Astrocyte of the cerebellum (primary cell): ENCODE data around the gene SHC2.

Experiments used
- DNase-seq: peaks from one replicate; pipeline ENCODE4 v3.0.0-alpha.2; 2011; ENCODE audit warnings: low read depth
- H3K4me3 ChIP-seq: 2 replicates; pipeline ENCODE4 v1.5.1; 2011; ENCODE audit warnings: mild to moderate bottlenecking, low read depth, low read length, moderate library complexity
- in situ Hi-C: cut with HindIII; loops from 2 replicates; pipeline ENCODE4 v1.10.0; 2017; ENCODE audit warnings: low sequenced_read_pairs
- TF ChIP-seq, protein P1 (sequence below): IDR thresholded peaks from 2 replicates; pipeline ENCODE4 v1.5.1; 2012; ENCODE audit warnings: low read length, low read depth, moderate library complexity, mild to moderate bottlenecking; ENCODE audit errors: missing control alignments

SHC2 gene

GRCh38 chr19:377801-378581, 82.8 kb downstream of the SHC2 start:
- no peak for DNase-seq
- in situ Hi-C loops, result no loop called here
- TF ChIP-seq, protein P1, sequence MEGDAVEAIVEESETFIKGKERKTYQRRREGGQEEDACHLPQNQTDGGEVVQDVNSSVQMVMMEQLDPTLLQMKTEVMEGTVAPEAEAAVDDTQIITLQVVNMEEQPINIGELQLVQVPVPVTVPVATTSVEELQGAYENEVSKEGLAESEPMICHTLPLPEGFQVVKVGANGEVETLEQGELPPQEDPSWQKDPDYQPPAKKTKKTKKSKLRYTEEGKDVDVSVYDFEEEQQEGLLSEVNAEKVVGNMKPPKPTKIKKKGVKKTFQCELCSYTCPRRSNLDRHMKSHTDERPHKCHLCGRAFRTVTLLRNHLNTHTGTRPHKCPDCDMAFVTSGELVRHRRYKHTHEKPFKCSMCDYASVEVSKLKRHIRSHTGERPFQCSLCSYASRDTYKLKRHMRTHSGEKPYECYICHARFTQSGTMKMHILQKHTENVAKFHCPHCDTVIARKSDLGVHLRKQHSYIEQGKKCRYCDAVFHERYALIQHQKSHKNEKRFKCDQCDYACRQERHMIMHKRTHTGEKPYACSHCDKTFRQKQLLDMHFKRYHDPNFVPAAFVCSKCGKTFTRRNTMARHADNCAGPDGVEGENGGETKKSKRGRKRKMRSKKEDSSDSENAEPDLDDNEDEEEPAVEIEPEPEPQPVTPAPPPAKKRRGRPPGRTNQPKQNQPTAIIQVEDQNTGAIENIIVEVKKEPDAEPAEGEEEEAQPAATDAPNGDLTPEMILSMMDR, result no peak
- H3K4me3 ChIP-seq, result no peak overlapping the region

DNA sequence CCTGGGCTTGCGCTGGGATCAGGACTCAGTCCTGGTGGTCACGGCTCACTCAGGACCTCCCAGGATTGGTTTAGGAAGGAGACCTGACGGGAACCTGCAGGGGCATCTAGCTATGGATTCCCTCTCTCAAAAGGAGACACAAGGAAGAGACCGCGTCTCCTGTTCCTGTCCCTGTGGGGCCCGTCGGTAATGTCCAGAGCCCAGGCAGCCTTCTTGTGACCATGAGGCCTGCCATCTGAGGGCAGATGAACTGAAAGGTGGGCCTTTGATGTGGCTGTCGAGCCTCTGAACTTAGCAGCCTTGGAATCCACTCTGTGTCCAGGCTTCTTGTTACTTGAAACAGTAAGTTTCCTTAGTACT, 84.7 kb downstream of the SHC2 start:
- no peak overlapping the region for H3K4me3 ChIP-seq
- TF ChIP-seq, protein P1, result no peak
- no peak for DNase-seq
- in situ Hi-C loops, result no loop called here

DNA sequence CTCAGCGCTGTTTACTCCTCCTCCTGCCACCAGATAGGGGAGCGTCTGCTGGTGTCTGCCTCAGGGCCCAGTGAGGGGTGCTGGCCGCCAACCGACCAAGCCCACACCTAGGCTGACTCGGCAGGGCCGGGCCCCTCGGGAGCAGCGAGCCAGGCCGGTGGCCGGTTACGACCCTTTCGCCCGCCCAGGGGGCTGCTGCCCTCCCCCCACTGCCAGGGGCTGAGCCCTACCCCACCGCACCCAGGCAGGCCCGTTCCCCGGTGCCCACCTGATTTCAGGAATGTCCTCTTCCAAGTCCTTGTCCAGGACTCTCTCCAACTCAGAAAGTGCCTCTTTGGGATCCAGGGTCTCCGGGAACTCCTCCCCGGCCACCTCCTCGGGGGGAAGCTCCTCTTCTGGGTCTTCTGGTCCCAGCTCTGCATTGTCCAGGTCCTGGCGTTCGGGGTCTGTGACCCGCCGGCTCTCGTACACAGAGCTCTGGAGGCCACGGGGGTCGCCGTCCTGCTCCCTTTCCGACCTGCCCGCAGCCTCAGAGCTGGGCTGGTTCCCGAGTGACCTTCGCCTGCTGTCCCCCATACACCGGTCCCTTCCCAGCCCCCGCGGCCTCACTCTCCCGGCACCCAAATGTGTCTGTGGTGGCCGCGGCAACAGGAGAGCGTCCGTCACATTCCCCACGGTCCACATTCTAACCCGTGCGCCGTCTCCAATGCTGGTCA, 85.3 kb downstream of the SHC2 start:
- TF ChIP-seq, protein P1, result no peak
- no peak for DNase-seq
- in situ Hi-C loops, result no loop called here
- no peak overlapping the region for H3K4me3 ChIP-seq

DNA sequence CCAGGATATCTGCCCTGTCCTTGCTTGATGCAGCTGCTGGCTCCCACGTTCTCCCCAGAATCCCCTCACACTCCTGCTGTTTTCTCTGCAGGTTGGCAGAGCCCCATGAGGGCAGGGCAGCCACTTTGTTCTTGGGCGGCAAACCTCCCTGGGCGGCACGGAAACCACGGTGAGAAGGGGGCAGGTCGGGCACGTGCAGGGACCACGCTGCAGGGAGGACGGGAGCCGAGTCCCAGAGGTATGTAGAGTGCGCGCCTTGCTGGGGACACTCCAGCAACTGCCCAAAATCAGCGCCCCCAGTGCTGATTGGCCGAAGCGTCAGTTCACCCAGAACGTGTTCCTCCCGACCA, 86.0 kb downstream of the SHC2 start:
- in situ Hi-C loops, result no loop called here
- TF ChIP-seq, protein P1, result no peak
- DNase-seq, result no peak
- no peak overlapping the region for H3K4me3 ChIP-seq

GRCh38 chr19:374183-374885, 86.5 kb downstream of the SHC2 start:
- TF ChIP-seq, protein P1, result no peak
- in situ Hi-C loops, result no loop called here
- no peak overlapping the region for H3K4me3 ChIP-seq
- DNase-seq, result no peak

DNA sequence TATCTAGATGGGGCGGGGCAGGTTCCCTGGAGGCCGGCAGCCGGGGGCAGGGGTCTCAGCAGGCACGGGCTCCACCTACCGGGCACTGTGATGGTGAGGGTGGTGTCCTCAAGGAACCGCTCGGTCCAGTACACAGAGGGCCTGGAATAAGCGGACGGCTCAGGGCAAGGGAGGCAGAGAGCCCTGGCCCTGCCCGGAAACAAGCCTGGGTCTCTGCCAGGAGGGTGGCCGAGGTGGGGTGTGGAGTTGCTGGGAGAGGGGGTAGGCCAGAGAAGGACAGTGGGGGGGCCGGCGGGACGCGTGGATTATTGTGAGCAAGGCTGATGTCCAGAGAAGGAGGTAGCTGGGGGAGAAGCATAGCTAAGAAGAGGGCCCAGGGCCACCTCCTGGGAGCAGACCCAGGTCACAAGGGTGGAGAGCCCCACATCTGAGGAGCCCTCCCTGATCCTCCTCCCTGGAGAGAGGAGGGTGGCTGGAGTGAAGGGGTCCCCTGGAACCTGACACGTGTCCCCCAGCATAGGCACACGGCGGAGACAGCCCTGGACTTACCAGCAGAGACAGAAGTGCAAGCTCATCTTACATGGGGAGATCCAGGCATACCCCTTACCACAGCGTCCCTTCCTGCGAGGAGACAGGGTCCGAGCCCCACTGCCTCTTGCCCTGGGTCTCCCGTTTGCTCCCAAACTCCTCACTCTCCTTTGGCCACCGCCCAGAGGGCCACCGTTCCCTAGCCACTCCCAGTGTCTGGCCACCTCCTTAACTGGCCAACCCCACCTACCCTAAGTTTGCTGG, 87.2 kb downstream of the SHC2 start:
- TF ChIP-seq, protein P1, result no peak
- no peak overlapping the region for H3K4me3 ChIP-seq
- no peak for DNase-seq
- in situ Hi-C loops, result no loop called here
